ENCODE measurements around the gene HLCS. TPM values are rescaled to one million over a fixed set of nuclear protein-coding genes. Genes with fewer than 3 reads are reported as not detected.

The HLCS gene
- total RNA-seq, 1 experiment from 2014 or later: 18.9 TPM

GRCh38 chr21:36769051-36769839 lies 197.2 kb downstream of the HLCS start:
- in situ Hi-C loops (cut with HindIII; ENCODE audit: low sequenced_read_pairs): no loop called here

GRCh38 chr21:36768496-36768895 lies 198.0 kb downstream of the HLCS start:
- in situ Hi-C loops (cut with HindIII; ENCODE audit: low sequenced_read_pairs): no loop called here
- DNase-seq (ENCODE audit: low spot score): peak; percentile 20

More at GRCh38 chr21:36769051-36769839, 197.2 kb downstream of the HLCS start:
- DNase-seq (ENCODE audit: low spot score): peak; percentile 81

- DNase-seq (ENCODE audit: low spot score): no peak
- in situ Hi-C loops (cut with HindIII; ENCODE audit: low sequenced_read_pairs): no loop called here
Measured at GRCh38 chr21:36767096-36767495, 199.4 kb downstream of the HLCS start.

GRCh38 chr21:36766511-36766910 lies 200.0 kb downstream of the HLCS start:
- DNase-seq (ENCODE audit: low spot score): no peak
- in situ Hi-C loops (cut with HindIII; ENCODE audit: low sequenced_read_pairs): no loop called here

- in situ Hi-C loops (cut with HindIII; ENCODE audit: low sequenced_read_pairs): no loop called here
- no peak for DNase-seq (ENCODE audit: low spot score)
Measured at GRCh38 chr21:36765229-36765628, 201.2 kb downstream of the HLCS start.

- DNase-seq (ENCODE audit: low spot score): no peak
- in situ Hi-C loops (cut with HindIII; ENCODE audit: low sequenced_read_pairs): no loop called here
Measured at GRCh38 chr21:36763305-36763704, 203.2 kb downstream of the HLCS start.

- no peak for DNase-seq (ENCODE audit: low spot score)
- in situ Hi-C loops (cut with HindIII; ENCODE audit: low sequenced_read_pairs): no loop called here
Measured at GRCh38 chr21:36762642-36763041, 203.8 kb downstream of the HLCS start.

- in situ Hi-C loops (cut with HindIII; ENCODE audit: low sequenced_read_pairs): no loop called here
- DNase-seq (ENCODE audit: low spot score): no peak
Measured at GRCh38 chr21:36761685-36762084, 204.8 kb downstream of the HLCS start.

GRCh38 chr21:36759348-36760083 lies 207.0 kb downstream of the HLCS start:
- DNase-seq (ENCODE audit: low spot score): no peak
- in situ Hi-C loops (cut with HindIII; ENCODE audit: low sequenced_read_pairs): no loop called here

- in situ Hi-C loops (cut with HindIII; ENCODE audit: low sequenced_read_pairs): no loop called here
- no peak for DNase-seq (ENCODE audit: low spot score)
Measured at GRCh38 chr21:36757196-36757595, 209.3 kb downstream of the HLCS start.

GRCh38 chr21:36756527-36756926 lies 209.9 kb downstream of the HLCS start:
- DNase-seq (ENCODE audit: low spot score): no peak
- in situ Hi-C loops (cut with HindIII; ENCODE audit: low sequenced_read_pairs): no loop called here

- DNase-seq (ENCODE audit: low spot score): no peak
- in situ Hi-C loops (cut with HindIII; ENCODE audit: low sequenced_read_pairs): no loop called here
Measured at GRCh38 chr21:36754241-36754898, 212.1 kb downstream of the HLCS start.

GRCh38 chr21:36753556-36753955 lies 212.9 kb downstream of the HLCS start:
- DNase-seq (ENCODE audit: low spot score): no peak
- in situ Hi-C loops (cut with HindIII; ENCODE audit: low sequenced_read_pairs): no loop called here

- in situ Hi-C loops (cut with HindIII; ENCODE audit: low sequenced_read_pairs): no loop called here
- no peak for DNase-seq (ENCODE audit: low spot score)
Measured at GRCh38 chr21:36751383-36751782, 215.1 kb downstream of the HLCS start.

GRCh38 chr21:36750576-36750959 lies 215.9 kb downstream of the HLCS start:
- no peak for DNase-seq (ENCODE audit: low spot score)
- in situ Hi-C loops (cut with HindIII; ENCODE audit: low sequenced_read_pairs): no loop called here

GRCh38 chr21:36749935-36750575 lies 216.4 kb downstream of the HLCS start:
- no peak for DNase-seq (ENCODE audit: low spot score)
- in situ Hi-C loops (cut with HindIII; ENCODE audit: low sequenced_read_pairs): no loop called here

GRCh38 chr21:36747815-36748383 lies 218.6 kb downstream of the HLCS start:
- in situ Hi-C loops (cut with HindIII; ENCODE audit: low sequenced_read_pairs): no loop called here
- peak; percentile 31 for DNase-seq (ENCODE audit: low spot score)

- DNase-seq (ENCODE audit: low spot score): peak; percentile 42
- in situ Hi-C loops (cut with HindIII; ENCODE audit: low sequenced_read_pairs): no loop called here
Measured at GRCh38 chr21:36747041-36747814, 219.2 kb downstream of the HLCS start.

GRCh38 chr21:36745459-36745858 lies 221.0 kb downstream of the HLCS start:
- in situ Hi-C loops (cut with HindIII; ENCODE audit: low sequenced_read_pairs): no loop called here
- DNase-seq (ENCODE audit: low spot score): no peak

Data from G401 (cell line).